ENCODE measurements around the gene ENOX1. TPM values are rescaled to one million over a fixed set of nuclear protein-coding genes. Genes with fewer than 3 reads are reported as not detected.

ENOX1 gene
- total and polyA plus RNA-seq, 2 of the 8 experiments (the other 6 are each of a cell fraction or from before 2014, with no cell fraction given) = 0.23 to 0.37 TPM

- TF ChIP-seq USF2 (IDR thresholded peaks at IDR 0.05; ENCODE audit: low read length) (no peak), MAFK (IDR thresholded peaks at IDR 0.05; ENCODE audit: low read depth, low read length) (no peak)
Measured at GRCh38 chr13:43478211-43478610, 308.6 kb downstream of the ENOX1 start (continued).

Measured in H1 (cell line).